Measurements from ENCODE around the gene DEPDC1B.

DNA sequence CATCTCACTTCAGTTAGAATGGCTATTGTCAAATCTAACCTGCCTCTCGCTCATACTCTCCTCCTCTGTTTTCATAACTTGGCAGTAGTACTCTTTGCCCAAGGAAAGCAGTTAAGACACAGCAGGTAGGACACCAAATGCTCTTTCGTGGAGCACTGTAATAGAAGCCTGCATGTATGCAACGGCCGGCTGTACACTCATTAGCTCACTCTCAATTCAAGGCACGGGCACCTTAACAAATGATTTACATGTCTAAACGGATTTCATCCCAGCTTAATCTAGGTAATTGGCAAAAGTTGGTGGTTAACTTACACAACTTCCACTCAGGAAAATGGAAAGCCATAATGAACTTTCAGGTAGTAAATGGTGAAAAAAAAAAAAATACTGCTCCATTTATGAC, 14.9 kb downstream of the DEPDC1B start:
- TF ChIP-seq, protein P1, sequence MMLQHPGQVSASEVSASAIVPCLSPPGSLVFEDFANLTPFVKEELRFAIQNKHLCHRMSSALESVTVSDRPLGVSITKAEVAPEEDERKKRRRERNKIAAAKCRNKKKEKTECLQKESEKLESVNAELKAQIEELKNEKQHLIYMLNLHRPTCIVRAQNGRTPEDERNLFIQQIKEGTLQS (IDR thresholded peaks at IDR 0.05) = no peak
- TF ChIP-seq EGR1 (IDR thresholded peaks at IDR 0.05; ENCODE audit: low read depth in 2 of 2) (no peak), CTCF (IDR thresholded peaks at IDR 0.05; ENCODE audit: low read depth, low read length, missing input control) (no peak)
